ENCODE data around the gene ACACB.

Gene ACACB

GRCh38 chr12:109115758-109116610 is at the start of gene ACACB:
ACACB (plus strand) TSS chr12:109116587; CDS start chr12:109139406, 22,819 bp downstream.
- peaks cover 14 to 23% of the 10 kb centered on the region in 2 experiments for H3K4me1 ChIP-seq (ENCODE audit: control insufficient read depth in 1 of 2, insufficient read depth in 1 of 2, low read depth in 1 of 2, low read length in 1 of 2)
- H3K36me3 ChIP-seq, result no peaks in the 10 kb centered on the region
- H3K27me3 ChIP-seq, result no peaks in the 10 kb centered on the region
- TF ChIP-seq CTCF (IDR thresholded peaks at IDR 0.05), result no peak
- no peak within 1 kb of the TSS for H3K27ac ChIP-seq
- H3K4me3 ChIP-seq (ENCODE audit: low read depth in 1 of 2, low read length in 1 of 2), result no peak within 1 kb of the TSS
- no peaks in the 10 kb centered on the region for H3K9me3 ChIP-seq

- no peak overlapping the region for H3K27ac ChIP-seq
- no peaks in the 10 kb centered on the region for H3K9me3 ChIP-seq
- peaks cover 75% of the 10 kb centered on the region for H3K36me3 ChIP-seq
- H3K27me3 ChIP-seq, result no peaks in the 10 kb centered on the region
- no peak overlapping the region for H3K4me3 ChIP-seq (ENCODE audit: low read depth in 1 of 2, low read length in 1 of 2)
- no peak for TF ChIP-seq CTCF (IDR thresholded peaks at IDR 0.05)
- H3K4me1 ChIP-seq (ENCODE audit: control insufficient read depth in 1 of 2, insufficient read depth in 1 of 2, low read depth in 1 of 2, low read length in 1 of 2), result no peaks in the 10 kb centered on the region
Measured at GRCh38 chr12:109069307-109070271, 46.8 kb upstream of the ACACB start.

GRCh38 chr12:109074866-109075265 is 41.5 kb upstream of the ACACB start:
- Histone ChIP-seq H3K9me3 (no peaks in the 10 kb centered on the region), H3K27ac (no peak overlapping the region), H3K36me3 (peaks cover 50% of the 10 kb centered on the region), H3K27me3 (no peaks in the 10 kb centered on the region), H3K4me3 (ENCODE audit: low read depth in 1 of 2, low read length in 1 of 2) (no peak overlapping the region), H3K4me1 (ENCODE audit: control insufficient read depth in 1 of 2, insufficient read depth in 1 of 2, low read depth in 1 of 2, low read length in 1 of 2) (no peaks in the 10 kb centered on the region)
- TF ChIP-seq CTCF (IDR thresholded peaks at IDR 0.05), result no peak

- peaks cover 69% of the 10 kb centered on the region for H3K36me3 ChIP-seq
- TF ChIP-seq CTCF (IDR thresholded peaks at IDR 0.05), result no peak
- no peaks in the 10 kb centered on the region for H3K9me3 ChIP-seq
- H3K4me3 ChIP-seq (ENCODE audit: low read depth in 1 of 2, low read length in 1 of 2), result no peak overlapping the region
- H3K27me3 ChIP-seq, result no peaks in the 10 kb centered on the region
- no peaks in the 10 kb centered on the region for H3K4me1 ChIP-seq (ENCODE audit: control insufficient read depth in 1 of 2, insufficient read depth in 1 of 2, low read depth in 1 of 2, low read length in 1 of 2)
- no peak overlapping the region for H3K27ac ChIP-seq
Measured at GRCh38 chr12:109082751-109083150, 33.6 kb upstream of the ACACB start.

- no peak overlapping the region for H3K4me3 ChIP-seq (ENCODE audit: low read depth in 1 of 2, low read length in 1 of 2)
- TF ChIP-seq CTCF (IDR thresholded peaks at IDR 0.05), result no peak
- no peaks in the 10 kb centered on the region for H3K4me1 ChIP-seq (ENCODE audit: control insufficient read depth in 1 of 2, insufficient read depth in 1 of 2, low read depth in 1 of 2, low read length in 1 of 2)
- no peaks in the 10 kb centered on the region for H3K9me3 ChIP-seq
- peaks cover 83% of the 10 kb centered on the region for H3K36me3 ChIP-seq
- H3K27me3 ChIP-seq, result no peaks in the 10 kb centered on the region
- H3K27ac ChIP-seq, result no peak overlapping the region
Measured at GRCh38 chr12:109084425-109084824, 32.0 kb upstream of the ACACB start.

All from neutrophil (primary cell).